HG03354 (cell line): ENCODE measurements around the gene IFITM2.

Source experiments
- ATAC-seq: cut with Tn5 transposase; IDR thresholded peaks from one replicate; pipeline ENCODE4 v1.9.1; 2021; ENCODE audit warnings: mild to moderate bottlenecking; ENCODE audit not compliant: unreplicated experiment, poor library complexity, severe bottlenecking

IFITM2 gene

DNA sequence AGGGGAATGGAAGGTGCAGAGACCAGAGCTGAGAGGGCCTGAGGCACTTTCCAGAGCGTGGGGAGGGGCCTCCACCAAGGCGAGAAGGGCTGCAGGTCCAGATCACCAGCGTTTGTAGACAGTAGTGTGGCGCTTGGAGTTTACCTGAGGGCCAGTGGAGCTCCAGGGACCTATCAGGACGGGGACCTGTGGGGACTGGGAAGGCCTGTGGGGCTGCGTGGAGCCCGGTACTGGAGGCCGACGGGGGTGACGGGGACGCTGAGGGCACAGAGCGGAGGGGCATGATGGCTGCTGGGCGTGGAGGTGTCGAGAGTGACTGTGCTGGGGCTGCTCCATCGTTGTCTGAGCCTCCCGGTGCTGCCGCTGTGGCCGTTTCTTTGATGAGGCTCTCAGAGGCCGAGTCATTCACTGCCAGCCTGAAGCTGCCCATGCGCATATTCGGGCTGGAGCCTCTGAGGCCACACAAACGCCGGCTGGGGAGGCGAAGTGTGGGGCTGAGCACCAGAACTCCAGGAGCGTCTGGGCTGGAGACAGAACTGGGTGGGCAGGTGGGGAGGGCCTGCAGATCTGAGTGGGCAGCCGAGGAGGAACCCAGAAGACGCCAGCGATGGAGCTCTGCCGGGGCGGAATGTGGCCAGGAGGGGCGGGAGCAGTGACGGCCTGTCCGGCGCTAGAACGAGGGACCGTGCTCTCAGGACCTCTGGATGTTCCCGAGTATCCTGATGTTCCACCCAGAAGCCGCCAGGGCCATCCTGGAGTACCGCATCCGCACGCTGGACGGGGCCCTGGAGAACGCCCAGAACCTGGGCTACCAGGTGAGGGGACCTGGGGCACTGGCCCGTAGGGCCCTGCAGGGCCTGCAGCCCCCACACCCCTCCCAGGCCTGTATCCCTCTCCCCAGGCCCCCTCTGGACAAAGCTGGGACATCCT is 16.1 kb upstream of the IFITM2 start:
- ATAC-seq, result no peak

DNA sequence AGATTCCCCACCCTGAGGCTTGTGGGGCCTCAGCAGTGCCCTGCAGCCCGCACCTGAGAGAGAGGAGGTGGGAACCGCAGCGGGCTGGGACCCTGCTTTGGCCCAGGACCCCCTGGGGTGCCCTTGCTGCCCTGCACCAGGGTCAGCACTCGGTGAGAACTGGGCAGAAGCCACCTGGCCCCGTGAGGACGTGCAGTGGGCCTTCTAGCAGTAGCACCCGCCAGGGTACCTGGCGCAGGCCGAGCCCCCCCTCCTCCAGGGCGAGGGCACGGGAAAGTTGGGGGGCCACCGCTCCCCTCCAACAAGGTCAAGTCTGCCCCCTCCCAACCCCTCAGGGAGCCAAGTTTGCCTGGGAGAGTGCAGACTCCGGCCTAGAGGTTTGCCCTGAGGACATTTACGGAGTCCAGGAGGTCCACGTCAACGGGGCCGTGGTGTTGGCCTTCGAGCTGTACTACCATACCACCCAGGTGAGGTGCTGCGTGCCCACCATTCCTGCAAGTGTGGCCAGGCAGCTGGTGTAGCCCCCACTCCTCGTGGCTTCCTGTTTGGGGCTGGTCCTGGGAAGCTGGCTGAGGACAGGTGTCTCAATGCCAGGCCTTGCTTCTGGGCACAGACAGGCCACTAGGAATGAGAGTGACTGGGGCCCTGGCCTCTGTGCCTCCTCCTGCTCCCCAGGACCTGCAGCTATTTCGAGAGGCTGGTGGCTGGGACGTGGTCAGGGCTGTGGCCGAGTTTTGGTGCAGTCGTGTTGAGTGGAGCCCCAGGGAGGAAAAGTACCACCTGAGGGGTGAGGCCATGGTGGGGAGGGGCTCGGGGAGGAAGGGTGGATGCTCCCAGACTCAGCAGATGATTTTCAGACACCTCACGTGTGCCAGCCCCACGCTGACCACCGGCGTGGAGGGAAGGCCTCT is 15.2 kb upstream of the IFITM2 start:
- no peak for ATAC-seq

DNA sequence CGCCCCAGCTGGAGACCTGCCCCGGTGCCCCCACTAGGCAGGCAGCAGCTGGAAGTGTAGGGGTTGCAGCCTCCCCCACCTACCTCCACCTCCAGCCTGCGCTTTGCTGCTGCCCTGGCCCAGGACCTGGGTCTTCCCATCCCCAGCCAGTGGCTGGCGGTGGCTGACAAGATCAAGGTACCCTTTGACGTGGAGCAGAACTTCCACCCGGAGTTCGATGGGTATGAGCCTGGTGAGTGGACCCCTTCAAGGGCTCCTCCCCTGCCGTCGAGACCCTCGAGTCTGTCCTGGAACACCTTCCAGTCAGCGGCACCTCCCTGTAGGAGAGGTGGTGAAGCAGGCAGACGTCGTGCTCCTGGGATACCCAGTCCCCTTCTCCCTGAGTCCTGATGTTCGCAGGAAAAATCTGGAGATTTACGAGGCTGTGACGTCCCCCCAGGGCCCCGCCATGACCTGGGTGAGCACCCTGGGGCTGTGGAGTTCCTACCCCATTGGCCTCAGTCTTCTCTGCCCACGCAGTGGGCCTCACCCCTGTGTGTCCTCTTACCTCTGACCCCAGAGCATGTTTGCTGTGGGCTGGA is 14.3 kb upstream of the IFITM2 start:
- ATAC-seq, result no peak

DNA sequence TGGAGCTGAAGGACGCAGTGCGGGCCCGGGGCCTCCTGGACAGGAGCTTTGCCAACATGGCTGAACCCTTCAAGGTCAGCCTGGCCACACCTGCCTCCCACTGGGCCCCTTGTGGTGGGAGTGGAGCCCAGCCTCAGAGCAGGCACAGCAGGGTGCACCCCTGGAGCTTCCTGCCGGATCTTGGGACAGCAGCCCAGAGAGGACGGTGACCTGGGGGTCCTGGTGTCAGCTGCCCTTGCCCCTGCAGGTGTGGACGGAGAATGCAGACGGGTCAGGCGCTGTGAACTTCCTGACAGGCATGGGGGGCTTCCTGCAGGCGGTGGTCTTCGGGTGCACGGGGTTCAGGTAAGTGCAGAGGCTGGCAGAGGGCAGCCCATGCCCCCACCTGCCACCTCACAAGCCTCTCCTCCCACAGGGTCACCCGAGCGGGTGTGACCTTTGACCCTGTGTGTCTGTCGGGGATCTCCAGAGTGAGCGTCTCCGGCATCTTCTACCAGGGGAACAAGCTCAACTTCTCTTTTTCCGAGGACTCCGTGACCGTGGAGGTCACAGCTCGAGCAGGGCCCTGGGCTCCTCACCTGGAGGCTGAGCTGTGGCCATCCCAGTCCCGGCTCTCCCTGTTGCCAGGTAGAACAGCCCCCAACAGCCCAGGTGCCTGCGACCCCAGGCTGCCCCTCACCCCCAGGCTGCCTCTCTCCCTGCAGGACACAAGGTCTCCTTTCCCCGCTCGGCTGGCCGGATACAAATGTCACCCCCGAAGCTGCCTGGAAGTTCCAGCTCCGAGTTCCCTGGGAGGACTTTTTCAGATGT is 13.6 kb upstream of the IFITM2 start:
- ATAC-seq, result no peak

DNA sequence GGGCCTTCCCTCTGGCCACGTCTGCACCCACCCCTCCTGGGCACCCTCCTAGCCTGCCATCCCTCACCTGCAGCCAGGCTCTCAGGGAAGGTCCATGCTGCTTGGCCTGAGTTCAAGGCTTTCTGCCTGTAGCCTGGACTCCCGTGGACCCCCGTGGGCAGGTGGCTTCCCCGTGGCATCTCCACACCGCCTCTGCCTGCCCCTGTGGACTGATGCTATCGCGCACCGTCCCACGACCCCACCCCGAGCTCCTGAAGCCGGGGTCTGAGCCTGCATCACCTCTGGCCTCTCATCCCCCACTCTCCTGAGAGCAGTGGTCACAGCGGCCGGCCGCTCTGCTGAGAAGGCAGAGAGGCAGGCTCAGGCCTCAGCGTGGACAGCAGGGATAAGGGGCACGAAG is 12.8 kb upstream of the IFITM2 start:
- ATAC-seq, result no peak

DNA sequence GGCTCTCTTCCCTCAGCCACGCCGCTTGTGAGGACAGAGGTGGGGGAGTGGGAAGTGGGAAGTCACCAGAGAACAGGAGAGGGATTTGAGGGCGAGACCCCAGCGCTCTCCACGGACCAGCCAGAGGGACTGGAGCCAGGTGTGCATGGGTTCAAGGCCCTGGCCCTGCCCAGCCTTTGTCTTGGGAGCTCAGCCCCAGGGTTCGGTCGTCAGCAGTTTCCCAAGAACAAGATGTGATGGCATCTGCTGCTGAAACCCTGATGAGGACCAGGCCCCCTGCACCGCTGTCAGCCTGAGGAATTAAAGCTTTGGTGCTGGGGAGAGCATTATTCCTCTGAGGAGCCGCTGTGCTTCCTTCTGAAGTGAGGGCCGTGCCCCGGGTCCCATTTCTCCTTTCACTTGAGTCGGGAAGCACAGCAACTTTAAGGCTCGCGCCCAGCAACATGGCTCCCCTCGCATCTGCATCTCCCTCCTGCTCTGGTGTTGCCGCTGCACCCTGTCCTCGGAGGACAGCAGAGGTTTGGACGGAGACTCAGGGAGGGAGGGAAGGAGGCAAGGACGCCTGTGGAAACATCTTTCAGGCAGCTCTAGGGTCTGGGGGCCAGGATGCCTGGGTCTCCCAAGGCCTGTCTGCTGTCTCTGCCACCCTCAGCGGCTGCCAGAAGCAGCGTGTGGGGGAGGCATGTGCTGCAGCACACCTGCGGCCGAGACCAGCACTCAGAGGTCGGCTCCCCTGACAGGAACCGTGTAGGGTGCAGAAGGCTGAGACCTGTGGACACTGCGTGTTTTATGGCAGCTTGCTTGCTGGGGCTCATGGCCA is 12.1 kb upstream of the IFITM2 start:
- ATAC-seq, result no peak

DNA sequence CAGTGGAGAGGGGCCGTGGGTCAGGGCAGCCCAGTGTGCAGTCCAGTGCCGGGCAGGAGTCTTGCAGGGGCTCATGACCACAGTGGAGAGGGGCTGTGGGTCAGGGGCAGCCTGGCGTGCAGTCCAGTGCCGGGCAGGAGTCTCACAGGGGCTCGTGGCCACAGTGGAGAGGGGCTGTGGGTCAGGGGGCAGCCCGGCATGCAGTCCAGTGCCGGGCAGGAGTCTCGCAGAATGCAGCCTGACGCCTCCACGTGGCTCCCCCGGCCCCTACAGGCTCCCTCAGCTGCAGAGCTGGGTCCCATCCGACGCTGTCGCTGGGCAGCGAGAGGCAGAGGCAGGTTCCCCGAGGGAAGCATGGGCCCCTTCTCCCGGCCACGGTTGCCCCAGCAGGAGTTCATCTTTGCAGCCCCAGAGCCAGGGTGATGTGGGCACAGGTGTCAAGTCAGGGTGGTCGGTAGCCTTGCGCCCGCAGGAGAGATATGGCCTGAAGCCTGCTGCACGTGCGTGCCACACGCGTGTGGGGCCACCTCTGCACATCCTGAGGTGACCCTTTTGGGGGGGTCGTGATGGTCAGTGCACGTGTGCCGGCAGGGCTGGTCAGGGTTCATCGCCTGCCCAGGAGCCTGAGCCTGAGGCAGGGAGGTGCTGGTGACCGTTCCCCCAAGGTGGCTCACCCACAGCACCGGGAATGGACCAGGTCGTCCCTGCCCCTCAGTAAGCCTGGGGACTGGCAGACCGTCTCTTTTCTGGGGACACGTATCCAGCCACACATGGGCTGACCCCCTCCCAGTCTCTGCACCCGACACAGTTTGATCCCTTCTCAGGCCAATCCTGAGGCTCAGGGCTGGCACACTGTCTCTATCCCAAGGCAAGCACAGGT is 11.2 kb upstream of the IFITM2 start:
- ATAC-seq, result no peak

DNA sequence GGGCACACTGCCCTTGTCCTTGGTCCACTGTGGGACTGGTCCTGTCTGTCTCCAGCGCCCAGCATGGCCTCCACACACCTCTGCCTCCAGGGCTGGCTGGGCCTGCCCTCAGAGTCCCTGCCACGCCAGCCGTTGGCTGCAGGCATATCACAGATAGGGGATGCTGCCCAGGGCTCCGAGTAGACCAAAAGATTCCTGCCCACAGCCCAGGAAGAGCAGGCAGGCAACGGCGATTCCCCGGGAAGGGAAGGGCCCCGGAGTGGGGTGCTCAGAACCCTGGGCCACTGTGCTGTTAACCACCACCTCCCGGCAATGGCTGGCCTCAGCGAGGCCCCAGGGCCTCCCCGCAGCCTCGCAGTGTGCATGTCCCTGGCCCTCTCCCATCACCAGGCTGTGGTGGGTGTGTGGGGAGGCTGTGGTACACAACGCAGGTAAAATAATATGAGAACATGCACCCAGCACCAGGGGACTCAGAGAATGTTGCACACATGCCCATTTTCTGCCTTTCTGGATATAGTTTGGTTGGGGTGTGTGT is 10.5 kb upstream of the IFITM2 start:
- ATAC-seq, result no peak

DNA sequence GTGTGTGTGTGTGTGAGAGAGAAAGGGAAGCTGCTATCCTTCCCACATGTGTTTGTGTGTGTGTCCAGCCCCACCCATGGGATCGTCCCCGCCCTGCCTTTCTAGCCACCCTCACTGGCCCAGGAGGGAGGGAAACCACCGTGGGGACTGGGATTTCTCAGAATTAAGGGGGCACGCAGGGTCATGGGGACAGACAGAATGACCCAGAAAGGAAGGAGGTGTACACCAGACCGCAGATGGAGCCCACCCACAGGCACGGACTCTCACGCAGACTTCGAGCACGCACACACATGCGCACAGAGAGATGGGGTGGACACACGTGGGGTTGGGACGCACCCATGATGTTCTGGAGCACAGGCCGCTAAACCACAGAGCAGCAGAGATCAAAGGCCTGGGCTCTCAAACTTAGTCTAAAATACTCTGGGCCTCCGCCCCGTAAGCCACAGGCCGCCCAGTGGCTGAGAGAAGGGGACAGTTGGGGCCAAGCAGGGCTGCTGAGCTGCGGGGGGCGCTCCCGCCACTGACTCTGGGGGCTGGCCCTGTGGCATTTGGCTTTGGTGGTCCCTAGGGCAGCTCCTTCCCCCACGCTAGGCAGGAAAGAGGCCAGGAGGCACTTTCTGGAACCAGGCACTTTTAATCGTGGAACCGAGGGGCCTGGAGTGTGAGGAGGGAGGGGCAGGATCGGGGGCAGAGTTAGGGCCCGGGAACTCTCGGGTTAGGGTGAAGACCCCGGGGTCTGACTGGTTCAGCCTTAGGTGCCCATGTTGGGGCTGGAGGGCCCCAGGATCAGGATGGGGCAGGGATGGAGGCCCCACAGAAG is 9.8 kb upstream of the IFITM2 start:
- ATAC-seq, result no peak

DNA sequence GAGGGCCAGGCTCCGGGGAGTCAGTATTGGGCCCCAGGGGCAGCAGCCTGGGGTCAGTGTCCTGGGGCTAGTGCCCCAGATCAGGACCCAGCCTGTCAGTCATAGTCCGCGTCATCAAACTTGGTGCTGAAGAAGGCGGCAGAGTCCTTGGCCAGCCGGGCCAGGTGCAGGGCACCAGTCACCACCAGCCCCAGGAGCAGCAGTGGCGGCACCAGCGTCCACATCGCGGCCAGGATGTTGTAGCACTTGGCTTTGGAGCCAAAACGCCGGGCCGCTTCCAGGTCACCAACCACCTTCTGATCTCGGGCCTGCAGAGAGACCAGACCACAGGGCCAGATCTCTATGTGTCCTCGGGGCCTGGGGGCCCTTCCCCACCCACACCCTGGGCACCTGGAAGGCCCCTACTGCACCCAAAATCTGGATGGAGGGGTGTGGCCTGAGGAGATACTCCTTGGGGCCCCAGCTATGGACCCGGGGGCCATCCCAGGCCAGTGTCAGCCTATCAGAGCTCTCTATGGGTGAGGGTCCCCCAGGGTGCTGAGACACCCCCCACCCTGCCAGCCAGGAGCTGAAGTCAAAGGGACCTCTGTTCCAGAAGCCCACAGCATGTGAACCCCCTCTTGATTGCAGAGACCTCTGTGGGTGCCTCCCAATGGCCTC is 9.1 kb upstream of the IFITM2 start:
- ATAC-seq, result no peak

DNA sequence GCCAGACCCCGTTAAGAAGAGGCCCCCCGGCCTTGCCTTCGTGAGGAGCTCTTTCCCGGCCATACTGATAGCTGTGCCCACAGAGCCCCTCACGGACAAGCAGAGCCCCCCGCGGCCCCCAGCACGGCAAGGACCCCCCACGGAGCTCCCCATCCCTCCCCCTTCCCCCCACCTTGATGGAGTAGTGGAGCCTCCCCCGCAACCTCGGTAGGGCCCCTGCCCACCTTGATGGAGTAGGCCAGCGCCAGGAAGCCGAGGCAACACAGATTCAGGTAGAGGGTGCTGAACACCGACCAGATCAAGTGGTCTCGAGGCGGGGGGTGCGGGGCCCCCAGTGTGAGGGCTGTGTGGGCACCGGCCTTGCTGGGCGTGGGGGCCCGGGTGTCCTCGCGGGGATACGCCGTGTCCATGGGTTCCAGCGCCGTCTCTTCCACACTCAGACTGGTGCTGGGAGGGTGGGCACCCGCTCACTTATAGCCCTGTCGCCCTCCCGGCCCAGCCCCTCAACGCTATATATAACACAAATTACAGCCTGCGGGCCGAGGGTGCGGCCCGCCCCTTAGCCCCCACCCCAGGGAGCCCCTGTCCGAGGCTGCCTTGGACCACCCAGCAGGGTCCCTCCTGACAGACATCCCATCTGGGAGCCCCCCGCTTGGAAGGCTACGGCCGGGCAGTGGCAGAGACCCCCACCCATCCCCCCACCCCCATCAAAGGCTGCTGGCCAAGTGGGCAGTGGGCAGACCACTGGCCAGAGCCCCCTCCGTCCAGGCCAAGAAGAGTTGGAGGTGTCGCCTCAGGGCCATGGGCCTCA is 8.3 kb upstream of the IFITM2 start, which contains the start of gene IFITM5:
TSS of gene IFITM5 (minus strand) at position 446 of the 811 bp plus-strand sequence. CDS start at position 410, 36 bp downstream.
- ATAC-seq, result no peak

DNA sequence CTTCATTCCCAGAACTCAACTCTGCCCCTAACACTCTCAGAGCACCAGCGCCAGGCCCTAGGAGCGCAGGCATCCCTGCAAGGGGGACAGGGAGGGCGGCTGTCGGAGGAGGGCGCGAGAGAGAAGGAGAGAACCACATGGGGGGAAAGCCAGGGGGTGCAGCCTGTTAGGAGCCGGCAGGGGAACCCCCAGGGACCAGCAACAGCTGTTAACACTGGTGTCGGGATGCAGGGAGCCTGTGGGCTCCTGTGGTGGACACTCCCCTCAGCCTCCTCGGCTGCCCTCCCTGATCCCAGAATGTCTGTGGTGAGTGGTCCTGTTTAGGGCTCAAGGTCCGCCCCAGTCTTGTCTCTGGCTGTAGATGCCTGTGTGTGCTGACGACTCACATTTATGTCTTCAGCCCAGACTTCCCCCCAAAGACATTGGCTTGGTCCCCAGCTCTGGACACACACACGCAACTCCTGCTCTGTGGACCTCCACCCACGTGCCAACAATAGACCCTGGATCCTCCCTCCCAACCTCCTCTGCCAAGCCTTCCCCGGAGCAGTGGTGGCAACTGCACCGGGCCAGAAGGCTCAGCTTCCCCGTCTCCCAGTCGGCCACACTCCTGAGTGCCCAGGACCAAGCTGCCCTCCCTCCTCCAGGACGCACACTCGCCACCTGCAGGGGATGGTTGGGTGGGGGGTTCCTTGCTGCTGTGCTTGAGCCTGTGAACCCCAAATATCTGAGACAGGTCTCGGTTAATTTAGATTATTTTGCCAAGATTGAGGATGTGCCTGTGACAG is 7.5 kb upstream of the IFITM2 start:
- ATAC-seq, result no peak

DNA sequence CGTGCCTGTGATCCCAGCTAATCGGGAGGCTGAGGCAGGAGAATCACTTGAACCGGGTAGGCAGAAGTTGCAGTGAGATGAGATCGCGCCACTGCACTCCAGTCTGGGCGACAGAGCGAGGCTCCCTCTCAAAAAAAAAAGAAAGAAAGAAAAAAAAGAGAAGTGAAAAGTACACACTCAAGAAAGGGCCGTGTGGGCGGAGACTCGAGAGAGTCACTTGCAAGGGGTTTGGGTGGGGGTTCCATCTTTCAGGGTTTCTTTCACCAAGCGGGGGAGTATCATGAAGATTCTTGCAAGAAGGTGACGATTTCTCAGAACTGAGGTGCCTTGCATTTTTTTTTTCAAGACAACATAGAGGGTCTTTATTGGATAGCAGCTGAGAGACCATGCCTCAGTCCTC is 4.3 kb upstream of the IFITM2 start:
- no peak for ATAC-seq

DNA sequence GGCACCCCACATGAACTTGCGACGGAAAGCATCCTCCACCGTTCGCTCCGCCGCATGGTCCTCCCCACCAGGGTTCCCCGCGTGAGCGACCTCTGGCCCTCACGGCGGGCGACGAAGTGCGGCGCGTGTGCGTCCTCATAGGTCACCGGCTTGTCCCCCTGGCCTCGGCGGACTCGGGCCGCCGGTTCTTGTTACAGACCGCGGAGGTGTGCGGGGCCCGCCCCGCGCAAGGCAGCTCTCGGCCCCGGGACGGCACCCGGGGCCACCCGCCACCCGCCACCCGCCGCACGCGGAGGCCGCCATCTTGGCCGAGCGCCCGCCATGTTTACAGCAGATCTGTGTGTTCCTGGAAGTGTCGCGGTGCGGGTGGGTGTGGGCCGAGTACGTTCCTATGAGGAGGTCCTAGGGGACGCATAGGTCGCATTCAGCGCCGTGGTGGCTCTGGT is 3.5 kb upstream of the IFITM2 start:
- no peak for ATAC-seq
